Endothelial cell (in vitro differentiated cells): ENCODE measurements around the gene SLC25A13. TPM values are rescaled to one million over a fixed set of nuclear protein-coding genes. Genes with fewer than 3 reads are reported as not detected.

ENCODE experiments used
- DNase-seq: peaks from one replicate; pipeline ENCODE4 v3.0.0; 2021; ENCODE audit warnings: low spot score
- H3K27ac Mint-ChIP-seq: one replicate; pipeline ENCODE4 v1.8.0; 2021; ENCODE audit warnings: mixed read lengths, inconsistent platforms; ENCODE audit not compliant: unreplicated experiment
- H3K27me3 Mint-ChIP-seq: one replicate; pipeline ENCODE4 v1.8.0; 2021; ENCODE audit warnings: mild to moderate bottlenecking, moderate library complexity, mixed read lengths, inconsistent platforms; ENCODE audit not compliant: unreplicated experiment
- H3K36me3 Mint-ChIP-seq: one replicate; pipeline ENCODE4 v1.8.0; 2021; ENCODE audit warnings: mild to moderate bottlenecking, low read depth, mixed read lengths, inconsistent platforms; ENCODE audit not compliant: unreplicated experiment
- H3K4me1 Mint-ChIP-seq: one replicate; pipeline ENCODE4 v1.8.0; 2021; ENCODE audit warnings: mild to moderate bottlenecking, mixed read lengths, inconsistent platforms; ENCODE audit not compliant: unreplicated experiment
- H3K4me3 Mint-ChIP-seq: one replicate; pipeline ENCODE4 v1.8.0; 2021; ENCODE audit warnings: mild to moderate bottlenecking, mixed read lengths, inconsistent platforms; ENCODE audit not compliant: unreplicated experiment
- H3K9me3 Mint-ChIP-seq: one replicate; pipeline ENCODE4 v1.8.0; 2021; ENCODE audit warnings: mixed read lengths, inconsistent platforms; ENCODE audit not compliant: unreplicated experiment
- total RNA-seq: library from RNA; stranded (reverse); fragmentation: NEBNext Ultra II Directional; extraction: Animal tissue kit (Norgen Biotek cat#: 25700); gene quantifications from one replicate; pipeline ENCODE4 v1.2.1, GENCODE V29; 2021; ENCODE audit not compliant: unreplicated experiment
- TF ChIP-seq, protein P1 (sequence below): fragments of 200-600 bp; sonication (generic); IDR thresholded peaks from one replicate; pipeline ENCODE4 v1.5.0; 2021; ENCODE audit warnings: antibody characterized with exemption; ENCODE audit not compliant: unreplicated experiment

Gene SLC25A13
- total RNA-seq, 1 donor from 2014 or later, result 69.6 TPM

DNA sequence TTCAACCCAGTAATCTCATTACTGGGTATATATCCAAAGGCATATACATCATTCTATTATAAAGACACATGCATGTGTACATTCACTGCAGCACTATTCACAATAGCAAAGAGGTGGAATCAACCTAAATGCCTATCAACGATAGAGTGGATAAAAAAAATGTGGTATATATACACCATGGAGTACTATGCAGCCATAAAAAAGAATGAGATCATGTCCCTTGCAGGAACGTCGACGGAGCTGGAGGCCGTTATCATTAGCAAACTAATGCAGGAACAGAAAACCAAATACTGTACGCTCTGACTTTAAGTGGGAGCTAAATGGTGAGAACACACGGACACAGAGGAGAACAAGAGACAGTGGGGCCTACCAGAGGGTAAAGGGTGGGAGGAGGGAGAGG lies 105.5 kb downstream of the SLC25A13 start:
- peaks cover 4% of the 10 kb centered on the region for H3K4me1 Mint-ChIP-seq
- DNase-seq, result no peak
- TF ChIP-seq, protein P1, sequence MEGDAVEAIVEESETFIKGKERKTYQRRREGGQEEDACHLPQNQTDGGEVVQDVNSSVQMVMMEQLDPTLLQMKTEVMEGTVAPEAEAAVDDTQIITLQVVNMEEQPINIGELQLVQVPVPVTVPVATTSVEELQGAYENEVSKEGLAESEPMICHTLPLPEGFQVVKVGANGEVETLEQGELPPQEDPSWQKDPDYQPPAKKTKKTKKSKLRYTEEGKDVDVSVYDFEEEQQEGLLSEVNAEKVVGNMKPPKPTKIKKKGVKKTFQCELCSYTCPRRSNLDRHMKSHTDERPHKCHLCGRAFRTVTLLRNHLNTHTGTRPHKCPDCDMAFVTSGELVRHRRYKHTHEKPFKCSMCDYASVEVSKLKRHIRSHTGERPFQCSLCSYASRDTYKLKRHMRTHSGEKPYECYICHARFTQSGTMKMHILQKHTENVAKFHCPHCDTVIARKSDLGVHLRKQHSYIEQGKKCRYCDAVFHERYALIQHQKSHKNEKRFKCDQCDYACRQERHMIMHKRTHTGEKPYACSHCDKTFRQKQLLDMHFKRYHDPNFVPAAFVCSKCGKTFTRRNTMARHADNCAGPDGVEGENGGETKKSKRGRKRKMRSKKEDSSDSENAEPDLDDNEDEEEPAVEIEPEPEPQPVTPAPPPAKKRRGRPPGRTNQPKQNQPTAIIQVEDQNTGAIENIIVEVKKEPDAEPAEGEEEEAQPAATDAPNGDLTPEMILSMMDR, result no peak
- no peak overlapping the region for H3K4me3 Mint-ChIP-seq
- H3K27me3 Mint-ChIP-seq, result peaks cover 1% of the 10 kb centered on the region
- peaks cover 4% of the 10 kb centered on the region for H3K36me3 Mint-ChIP-seq
- H3K9me3 Mint-ChIP-seq, result no peaks in the 10 kb centered on the region
- no peak overlapping the region for H3K27ac Mint-ChIP-seq

DNA sequence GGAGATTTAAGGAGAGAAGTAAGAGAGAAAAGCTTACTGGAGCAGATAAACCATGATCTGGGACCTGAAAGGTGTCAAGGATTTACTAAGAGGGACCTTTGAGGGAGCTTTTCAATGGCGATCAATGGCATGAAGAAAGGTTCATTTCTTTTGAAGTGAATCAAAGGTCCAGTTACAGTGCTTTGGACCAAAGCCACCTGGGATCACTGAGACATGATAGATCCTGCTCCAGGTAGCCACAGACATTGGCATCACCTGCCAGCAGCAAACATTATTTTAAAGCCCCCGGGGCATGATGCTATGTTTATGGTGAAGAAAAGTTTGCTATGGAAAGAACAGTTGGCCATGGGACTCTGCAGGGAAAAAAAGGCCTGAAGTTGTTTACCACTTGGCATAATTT lies 109.4 kb downstream of the SLC25A13 start:
- H3K9me3 Mint-ChIP-seq, result no peaks in the 10 kb centered on the region
- peaks cover 4% of the 10 kb centered on the region for H3K36me3 Mint-ChIP-seq
- no peaks in the 10 kb centered on the region for H3K4me1 Mint-ChIP-seq
- no peak overlapping the region for H3K4me3 Mint-ChIP-seq
- no peak for DNase-seq
- TF ChIP-seq, protein P1, result no peak
- H3K27me3 Mint-ChIP-seq, result peaks cover 1% of the 10 kb centered on the region
- H3K27ac Mint-ChIP-seq, result no peak overlapping the region

DNA sequence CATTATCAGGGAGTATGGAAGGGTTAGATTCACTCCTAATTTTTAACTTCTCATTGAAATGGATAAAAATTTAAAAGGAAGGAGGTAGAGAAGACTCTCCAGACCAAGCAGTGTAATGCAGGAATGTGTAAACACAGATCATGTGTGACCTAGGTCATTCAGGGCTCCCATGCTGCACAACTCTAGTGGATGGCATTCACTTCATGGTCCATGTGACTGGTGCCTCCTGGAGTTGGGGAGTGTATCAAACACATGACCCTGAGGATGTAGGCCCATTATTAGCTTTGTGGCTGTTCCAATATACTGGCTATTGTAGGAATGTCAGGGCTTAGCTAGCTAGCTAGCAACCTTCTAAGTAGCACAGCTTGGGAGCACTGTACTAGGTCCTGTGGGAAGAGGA lies 109.9 kb downstream of the SLC25A13 start:
- Mint-ChIP-seq H3K27me3 (peaks cover 1% of the 10 kb centered on the region), H3K9me3 (no peaks in the 10 kb centered on the region), H3K27ac (no peak overlapping the region), H3K4me3 (no peak overlapping the region), H3K36me3 (peaks cover 4% of the 10 kb centered on the region), H3K4me1 (no peaks in the 10 kb centered on the region)
- TF ChIP-seq, protein P1, result no peak
- no peak for DNase-seq

DNA sequence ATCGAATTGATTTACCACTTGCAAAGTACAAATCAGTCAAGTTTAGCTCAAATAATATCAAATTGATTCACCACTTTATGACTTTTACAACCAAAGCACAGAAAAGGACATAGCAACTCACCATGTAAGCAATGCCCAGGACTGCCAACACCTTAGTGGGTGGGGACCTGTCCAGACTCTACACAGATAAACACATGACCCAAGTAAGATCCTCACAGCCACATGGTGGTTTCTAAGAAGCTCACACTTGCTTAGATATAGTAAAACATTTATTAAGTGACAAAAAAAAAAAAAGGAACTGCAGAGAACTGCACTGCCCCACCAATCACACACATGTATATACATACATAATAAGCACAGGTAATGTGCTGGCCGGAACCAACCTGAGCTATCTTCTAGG lies 116.2 kb downstream of the SLC25A13 start:
- Mint-ChIP-seq H3K36me3 (no peaks in the 10 kb centered on the region), H3K4me3 (no peak overlapping the region), H3K4me1 (no peaks in the 10 kb centered on the region), H3K27me3 (no peaks in the 10 kb centered on the region), H3K9me3 (no peaks in the 10 kb centered on the region), H3K27ac (no peak overlapping the region)
- TF ChIP-seq, protein P1, result no peak
- DNase-seq, result no peak

DNA sequence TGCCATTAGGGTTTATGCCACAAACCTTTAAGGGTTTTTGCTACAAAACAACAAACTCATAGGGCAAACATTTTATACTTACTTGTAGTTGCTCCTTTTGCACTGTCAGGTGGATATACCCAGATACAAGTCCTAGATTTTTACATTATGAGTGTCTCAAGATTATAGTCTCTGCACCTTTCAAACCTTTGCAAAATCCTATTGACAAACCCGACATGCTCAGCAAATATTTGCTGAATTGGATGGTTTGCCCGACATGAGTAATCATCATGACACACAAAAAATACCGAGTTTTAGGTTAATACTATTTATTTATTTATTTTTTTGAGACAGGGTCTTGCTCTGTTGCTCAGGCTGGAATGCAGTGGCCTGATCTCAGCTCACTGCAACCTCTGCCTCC lies 117.3 kb downstream of the SLC25A13 start:
- H3K27ac Mint-ChIP-seq, result no peak overlapping the region
- TF ChIP-seq, protein P1, result no peak

More for the DNA sequence above, 117.3 kb downstream of the SLC25A13 start:
- Mint-ChIP-seq H3K36me3 (no peaks in the 10 kb centered on the region), H3K9me3 (no peaks in the 10 kb centered on the region), H3K4me1 (no peaks in the 10 kb centered on the region), H3K27me3 (no peaks in the 10 kb centered on the region), H3K4me3 (no peak overlapping the region)
- no peak for DNase-seq
